Gastroesophageal sphincter (tissue), 4 donors: Measurements from ENCODE around the gene STX1A. TPM values are rescaled to one million over a fixed set of nuclear protein-coding genes. Genes with fewer than 3 reads are reported as not detected.

Experiments used
- ATAC-seq: fragments of 150-250 bp; one replicate; pipeline ENCODE4 v1.9.1; 2016; ENCODE audit warnings: mild to moderate bottlenecking, moderate library complexity
- H3K27ac ChIP-seq, 4 donors: fragments of 200-600 bp; sonication (generic) in 3 of 4; 1 replicate in 3 of 4; 2 replicates in 1 of 4; pipeline ENCODE4 v1.5.1; 2016 to 2019
- H3K27me3 ChIP-seq: fragments of 200-600 bp; sonication (generic); one replicate; pipeline ENCODE4 v1.5.1; 2019
- H3K36me3 ChIP-seq, 2 donors: fragments of 200-600 bp; sonication (generic); one replicate each; pipeline ENCODE4 v1.5.1; 2019; ENCODE audit warnings: control low read depth in 1 of 2
- H3K4me1 ChIP-seq, 3 donors: fragments of 200-600 bp; sonication (generic); 1 replicate in 2 of 3; 2 replicates in 1 of 3; pipeline ENCODE4 v1.5.1; 2016 to 2019; ENCODE audit warnings: control low read depth in 2 of 3
- H3K4me3 ChIP-seq, 2 donors: fragments of 200-600 bp; sonication (generic); one replicate each; pipeline ENCODE4 v1.5.1; 2019; ENCODE audit warnings: mild to moderate bottlenecking in 1 of 2, moderate library complexity in 1 of 2
- H3K9me3 ChIP-seq, 3 donors: fragments of 200-600 bp; sonication (generic); one replicate each; pipeline ENCODE4 v1.5.1; 2017 to 2019; ENCODE audit warnings: control low read depth in 2 of 3
- CTCF ChIP-seq, 4 experiments: fragments of 200-600 bp in 2 of 4; fragments of 450-650 bp in 2 of 4; sonication (generic) in 1 of 4; IDR thresholded peaks; one replicate each; pipeline ENCODE4 v1.5.1; 2017 to 2019; ENCODE audit warnings: antibody characterized with exemption in 4 of 4, mild to moderate bottlenecking in 2 of 4, moderate library complexity in 2 of 4
- EP300 ChIP-seq: sonication (generic); formaldehyde crosslinking; IDR thresholded peaks from one replicate; pipeline ENCODE4 v1.6.1; 2017; ENCODE audit warnings: antibody characterized with exemption, mild to moderate bottlenecking
- POLR2A ChIP-seq, 2 donors: fragments of 450-650 bp; IDR thresholded peaks; one replicate each; pipeline ENCODE4 v1.6.1; 2017; ENCODE audit warnings: antibody characterized with exemption in 2 of 2, mild to moderate bottlenecking in 2 of 2, moderate library complexity in 1 of 2
- POLR2AphosphoS5 ChIP-seq: sonication (generic); formaldehyde crosslinking; IDR thresholded peaks from one replicate; pipeline ENCODE4 v1.6.1; 2017; ENCODE audit warnings: antibody characterized with exemption
- WGBS, 2 donors: methylation state at CpG; one replicate each; pipeline ENCODE4 v1.1.5; 2018; ENCODE audit warnings: low coverage in 1 of 2; 5-methylcytosine and 5-hydroxymethylcytosine counted together
- total RNA-seq, 4 donors: library from RNA; depleted of rRNA; stranded (reverse); fragments of >200 nt; gene quantifications; one replicate each; pipeline ENCODE4 v1.1.0, GENCODE V29; 2016

Gene STX1A
- total RNA-seq, 4 donors from 2014 or later, result 9.6 to 24.0 (median 15.2) TPM

- Histone ChIP-seq H3K9me3 (no peaks in the 10 kb centered on the region), H3K27ac (no peak overlapping the region), H3K27me3 (no peaks in the 10 kb centered on the region), H3K4me1 (peaks cover 0 to 17% (median 7%) of the 10 kb centered on the region in 3 donors), H3K36me3 (peaks cover 0 to 89% of the 10 kb centered on the region in 2 donors), H3K4me3 (no peak overlapping the region)
- no peak for TF ChIP-seq POLR2A (IDR thresholded peaks at IDR 0.05)
- no peak for TF ChIP-seq POLR2AphosphoS5
- no peak for TF ChIP-seq EP300
- TF ChIP-seq CTCF (IDR thresholded peaks at IDR 0.05), result no peak
- 75 to 83% methylated on average over 1 of the region's 14 CpGs for WGBS, 2 donors
- ATAC-seq, result no peak
Measured at GRCh38 chr7:73700069-73700423, 19.4 kb downstream of the STX1A start.

- WGBS, 2 donors, result no CpG with 5 or more reads among the region's 15 CpGs
- no peak for ATAC-seq
- no peak overlapping the region for H3K27ac ChIP-seq
Measured at GRCh38 chr7:73699370-73700068, 19.9 kb downstream of the STX1A start.

GRCh38 chr7:73698410-73698809, 21.1 kb downstream of the STX1A start:
- WGBS, 2 donors, result 80% methylated on average over 4 of the region's 7 CpGs; no CpG with 5 or more reads in 1 of the 2 donors
- Histone ChIP-seq H3K9me3 (no peaks in the 10 kb centered on the region), H3K4me3 (no peak overlapping the region), H3K27ac (no peak overlapping the region), H3K4me1 (peaks cover 0 to under 1% (median 0%) of the 10 kb centered on the region in 3 donors), H3K27me3 (no peaks in the 10 kb centered on the region), H3K36me3 (peaks cover 0 to 99% of the 10 kb centered on the region in 2 donors)
- TF ChIP-seq POLR2AphosphoS5, result no peak
- no peak for ATAC-seq

More at GRCh38 chr7:73699370-73700068, 19.9 kb downstream of the STX1A start:
- Histone ChIP-seq H3K4me3 (no peak overlapping the region), H3K4me1 (peaks cover 0 to 11% (median 7%) of the 10 kb centered on the region in 3 donors), H3K9me3 (no peaks in the 10 kb centered on the region), H3K36me3 (peaks cover 0 to 89% of the 10 kb centered on the region in 2 donors), H3K27me3 (no peaks in the 10 kb centered on the region)
- TF ChIP-seq POLR2A (IDR thresholded peaks at IDR 0.05) (no peak), EP300 (no peak)

- Histone ChIP-seq H3K27me3 (no peaks in the 10 kb centered on the region), H3K4me1 (no peaks in the 10 kb centered on the region), H3K9me3 (no peaks in the 10 kb centered on the region), H3K27ac (no peak overlapping the region), H3K4me3 (no peak overlapping the region), H3K36me3 (peaks cover 0 to 99% of the 10 kb centered on the region in 2 donors)
- TF ChIP-seq POLR2A (IDR thresholded peaks at IDR 0.05), result no peak
- TF ChIP-seq POLR2AphosphoS5, result no peak
- no peak for TF ChIP-seq CTCF (IDR thresholded peaks at IDR 0.05)
- no peak for TF ChIP-seq EP300
- WGBS, 2 donors, result 75 to 78% methylated on average over 4 of the region's 4 CpGs
- ATAC-seq, result no peak
Measured at GRCh38 chr7:73696372-73696771, 23.1 kb downstream of the STX1A start.

- WGBS, 2 donors, result 59 to 85% methylated on average over 3 to 6 of the region's 7 CpGs
- Histone ChIP-seq H3K36me3 (peaks cover 0 to 94% of the 10 kb centered on the region in 2 donors), H3K27me3 (no peaks in the 10 kb centered on the region), H3K4me1 (peaks cover 0 to 1% (median 0%) of the 10 kb centered on the region in 3 donors), H3K9me3 (no peaks in the 10 kb centered on the region), H3K4me3 (no peak overlapping the region), H3K27ac (no peak overlapping the region)
- TF ChIP-seq POLR2A (IDR thresholded peaks at IDR 0.05) (no peak), CTCF (IDR thresholded peaks at IDR 0.05) (no peak), POLR2AphosphoS5 (no peak), EP300 (no peak)
- no peak for ATAC-seq
Measured at GRCh38 chr7:73690646-73691045, 28.8 kb downstream of the STX1A start.

GRCh38 chr7:73688288-73688687, 31.2 kb downstream of the STX1A start:
- TF ChIP-seq POLR2AphosphoS5 (no peak), CTCF (IDR thresholded peaks at IDR 0.05) (no peak), EP300 (no peak), POLR2A (IDR thresholded peaks at IDR 0.05) (no peak)
- H3K4me3 ChIP-seq, result no peak overlapping the region
- no peaks in the 10 kb centered on the region for H3K27me3 ChIP-seq
- peaks cover 0 to 70% of the 10 kb centered on the region in 2 donors for H3K36me3 ChIP-seq
- 50 to 77% methylated on average over 1 to 2 of the region's 8 CpGs for WGBS, 2 donors
- no peaks in the 10 kb centered on the region for H3K9me3 ChIP-seq
- ATAC-seq, result no peak
- H3K27ac ChIP-seq, result no peak overlapping the region
- peaks cover 0 to 20% (median 0%) of the 10 kb centered on the region in 3 donors for H3K4me1 ChIP-seq
